DMS114 treated with DMSO at 0.1 percent for 48 hours (cell line): Measurements from ENCODE around the gene ANAPC5.

Experiments used
- DNase-seq: peaks from one replicate; lab custom pipeline; 2025; ENCODE audit not compliant: unreplicated experiment; lab: John Stamatoyannopoulos, UW

ANAPC5 gene

GRCh38 chr12:121261398-121261797 lies 90.8 kb downstream of the ANAPC5 start:
- DNase-seq: no peak

GRCh38 chr12:121260091-121260490 lies 92.1 kb downstream of the ANAPC5 start:
- DNase-seq: no peak

GRCh38 chr12:121259074-121259473 lies 93.1 kb downstream of the ANAPC5 start:
- DNase-seq: no peak
